Nucleus accumbens (tissue), 56 donors: ENCODE measurements around the gene SUPT7L.
"Not testable (repeated sequence)": the region's sequence is repeated elsewhere in the genome, so short reads cannot be mapped to it uniquely, and the experiment has no call there.

Experiments
- DNase-seq, 56 donors: peaks; one replicate each; lab custom pipeline; 2025; lab: John Stamatoyannopoulos, UW

SUPT7L gene

GRCh38 chr2:27687232-27687631 is 23.8 kb upstream of the SUPT7L start:
- no peak for DNase-seq

GRCh38 chr2:27685577-27685976 is 22.2 kb upstream of the SUPT7L start:
- DNase-seq = no peak

DNA sequence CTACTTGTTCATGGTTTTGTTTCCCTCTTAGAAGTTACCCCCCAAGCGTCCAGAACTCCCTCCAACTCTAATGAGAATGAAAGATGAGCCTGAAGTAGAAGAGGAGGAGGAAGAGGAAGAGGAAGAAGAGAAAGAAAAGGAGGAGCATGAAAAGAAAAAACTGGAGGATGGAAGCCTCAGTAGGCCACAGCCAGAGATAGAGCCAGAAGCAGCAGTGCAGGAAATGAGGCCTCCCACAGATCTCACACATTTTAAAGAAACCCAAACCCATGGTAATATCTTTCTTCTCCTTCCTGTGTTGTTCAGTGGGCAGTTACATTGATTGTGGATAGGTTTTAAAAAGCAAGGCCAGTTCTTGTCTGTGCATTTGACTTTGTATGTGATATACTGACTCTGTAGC is 21.6 kb upstream of the SUPT7L start:
- not testable (repeated sequence) for DNase-seq

DNA sequence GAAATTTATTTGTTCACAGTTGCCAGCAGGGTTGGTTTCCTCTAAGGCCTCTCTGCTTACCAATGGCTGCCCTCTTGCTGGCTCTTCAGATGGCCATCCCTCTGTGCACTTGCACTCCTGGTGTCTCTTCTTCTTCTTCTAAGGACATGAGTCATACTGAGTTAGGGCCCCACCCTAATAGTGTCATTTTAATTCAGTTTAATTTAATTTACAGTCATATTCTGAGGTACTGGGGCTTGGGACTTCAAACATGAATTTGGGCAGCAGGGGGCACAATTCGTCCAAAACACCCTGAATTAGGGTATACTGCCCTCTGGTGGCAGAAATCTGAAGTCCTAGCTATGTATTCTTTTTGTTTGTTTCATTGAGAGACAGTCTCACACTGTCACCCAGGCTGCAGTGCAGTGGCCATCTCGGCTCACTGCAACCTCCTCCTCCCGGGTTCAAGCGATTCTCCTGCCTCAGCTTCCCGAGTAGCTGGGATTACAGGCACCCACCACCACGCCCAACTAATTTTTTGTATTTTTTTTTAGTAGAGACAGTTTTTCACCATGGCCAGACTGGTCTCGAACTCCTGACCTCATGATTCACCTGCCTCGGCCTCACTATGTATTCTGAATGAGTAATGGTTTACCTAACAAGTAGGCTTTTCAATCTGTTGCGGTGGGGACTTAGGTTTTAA is 20.1 kb upstream of the SUPT7L start:
- peak in 38 of 56 donors; percentile 1 to 81 (median 30) for DNase-seq

DNA sequence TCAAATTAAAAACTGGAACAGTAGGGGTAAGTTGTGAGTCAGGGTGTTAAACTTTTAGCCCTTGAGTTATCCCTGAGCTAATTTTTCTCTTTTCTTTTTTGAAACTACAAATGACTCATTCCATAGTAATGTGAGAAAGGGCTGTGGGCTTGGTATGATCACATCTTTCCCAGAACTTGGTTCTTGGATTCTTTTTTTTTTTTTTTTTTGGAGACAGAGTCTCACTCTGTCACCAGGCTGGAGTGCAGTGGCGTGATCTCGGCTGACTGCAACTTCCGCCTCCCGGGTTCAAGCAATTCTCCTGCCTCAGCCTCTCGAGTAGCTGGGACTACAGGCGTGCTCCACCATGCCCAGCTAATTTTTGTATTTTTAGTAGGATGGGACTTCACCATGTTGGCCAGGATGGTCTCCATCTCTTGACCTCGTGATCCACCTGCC is 18.9 kb upstream of the SUPT7L start:
- not testable (repeated sequence) for DNase-seq

DNA sequence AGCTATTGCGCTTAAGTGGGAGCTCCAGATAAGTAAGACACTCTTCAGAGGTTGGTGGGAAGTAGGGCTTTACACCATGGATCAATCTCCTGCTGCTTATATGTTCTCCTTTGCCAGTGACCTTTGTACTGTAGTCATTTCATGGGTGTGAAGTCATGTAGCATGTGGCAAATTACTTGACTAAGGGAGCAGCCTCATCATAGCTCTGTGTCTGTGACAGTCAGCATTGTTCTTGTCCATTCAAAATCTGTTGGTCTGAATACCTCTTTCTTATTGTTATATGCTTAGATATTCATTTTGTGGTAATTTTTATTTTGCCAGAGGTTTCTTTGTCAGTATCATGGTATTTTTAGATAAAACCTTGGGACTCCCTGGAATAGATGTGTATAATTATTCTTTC is 18.4 kb upstream of the SUPT7L start:
- DNase-seq = no peak

DNA sequence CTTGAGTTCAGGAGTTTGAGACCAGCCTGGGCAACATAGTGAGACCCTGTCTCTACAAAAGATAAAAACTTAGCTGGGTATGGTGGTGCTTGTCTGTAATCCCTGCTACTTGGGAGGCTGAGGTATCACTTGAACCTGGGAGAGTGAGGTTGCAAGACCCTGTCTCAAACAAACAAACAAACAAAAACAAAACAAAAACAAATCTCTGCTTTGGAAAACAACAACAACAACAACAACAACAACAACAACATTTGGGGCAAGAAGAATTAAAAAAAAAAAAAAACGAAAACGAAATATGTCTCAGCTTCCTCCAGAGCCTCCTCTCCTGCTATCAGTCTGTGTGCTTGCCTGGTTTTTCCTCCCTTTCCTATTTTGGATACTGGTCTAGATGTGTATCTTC is 17.2 kb upstream of the SUPT7L start:
- no peak for DNase-seq

DNA sequence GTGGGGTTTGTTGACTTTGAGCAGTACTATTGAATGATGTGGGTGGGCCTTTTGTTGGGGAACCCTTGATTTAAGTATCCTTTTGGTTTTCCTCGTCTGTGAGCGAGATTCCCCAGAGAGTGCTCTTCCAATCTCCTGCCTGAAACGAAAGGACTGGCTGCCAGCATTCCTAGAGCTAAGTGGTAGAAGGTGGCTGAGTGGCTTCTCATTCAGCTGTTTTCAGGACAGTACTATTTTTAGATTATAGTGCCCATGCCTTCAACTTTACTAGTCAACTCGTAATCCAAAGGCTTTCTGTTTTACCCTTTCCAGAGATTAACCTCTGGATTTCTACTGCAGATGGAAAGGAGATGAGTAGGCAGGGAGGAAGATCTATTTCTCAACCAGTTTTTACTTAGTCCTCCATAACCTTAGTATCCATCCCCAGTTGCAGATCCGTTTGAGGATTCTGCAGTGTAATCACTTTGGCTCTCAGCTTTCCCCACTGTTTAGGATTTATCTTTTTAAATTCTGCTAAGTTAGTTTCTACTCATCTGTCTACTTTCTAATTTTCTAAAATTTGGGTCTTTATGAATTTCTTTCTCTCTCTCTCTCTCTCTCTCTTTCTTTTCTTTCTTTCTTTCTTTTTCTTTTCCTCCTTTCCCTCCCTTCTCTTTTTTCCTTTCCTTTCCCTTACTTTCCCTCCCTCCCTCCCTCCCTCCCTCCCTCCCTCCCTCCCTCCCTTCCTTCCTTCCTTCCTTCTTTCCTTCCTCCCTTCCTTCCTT is 9.5 kb upstream of the SUPT7L start:
- DNase-seq = no peak

- DNase-seq = no peak
Observed at GRCh38 chr2:27671235-27671634, 7.8 kb upstream of the SUPT7L start.

DNA sequence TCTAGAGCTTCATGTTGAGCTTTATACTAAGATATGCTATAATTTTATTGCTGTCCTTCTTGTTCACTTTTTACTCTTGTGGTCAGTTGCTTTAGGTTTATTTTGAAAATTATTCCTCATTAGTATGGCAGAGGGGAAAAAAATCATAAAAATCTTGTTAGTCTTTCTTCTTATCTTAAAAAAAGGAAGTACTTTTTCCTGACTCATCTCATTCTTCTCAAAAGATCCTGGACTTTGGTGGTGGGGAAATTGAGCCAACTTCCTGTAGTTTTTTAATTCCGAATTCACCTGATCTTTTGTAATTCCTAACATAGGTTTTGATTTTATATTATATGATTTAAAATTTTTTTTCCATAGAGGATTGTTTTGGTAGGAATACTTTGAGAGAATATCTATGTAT is 4.0 kb upstream of the SUPT7L start:
- DNase-seq = no peak

DNA sequence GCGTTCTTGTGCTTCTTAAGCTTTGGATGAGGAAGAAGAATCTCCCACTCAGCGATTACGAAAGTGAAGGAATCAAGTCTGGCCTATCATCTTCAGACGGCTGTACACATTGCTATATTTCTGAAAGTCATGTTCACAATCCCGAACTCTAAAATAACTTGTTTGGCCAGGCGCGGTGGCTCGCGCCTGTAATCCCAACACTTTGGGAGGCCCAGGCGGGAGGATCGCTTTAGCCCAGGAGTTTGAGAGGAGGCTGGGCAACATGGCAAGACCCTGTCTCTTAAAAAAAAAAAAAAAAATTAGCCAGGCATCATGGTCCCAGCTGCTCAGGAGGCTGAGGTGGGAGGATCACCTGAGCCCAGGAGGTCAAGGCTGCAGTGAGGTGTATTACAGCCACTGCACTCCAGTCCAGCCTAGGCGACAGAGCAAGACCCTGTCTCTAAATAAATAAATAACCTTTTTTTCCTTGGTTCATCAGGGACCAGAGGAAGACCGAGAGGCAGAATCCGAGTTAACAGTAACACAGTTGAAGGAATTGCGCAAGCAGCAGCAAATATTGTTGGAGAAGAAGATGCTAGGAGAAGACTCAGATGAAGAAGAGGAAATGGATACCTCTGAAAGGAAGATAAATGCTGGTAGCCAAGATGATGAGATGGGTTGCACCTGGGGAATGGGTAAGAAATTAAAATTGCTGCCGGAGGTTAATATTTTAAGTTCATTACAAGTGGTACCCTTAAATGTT is 1.4 kb upstream of the SUPT7L start:
- DNase-seq = no peak

GRCh38 chr2:27664154-27664574 is 750 bp upstream of the SUPT7L start:
- peak in 2 of 56 donors; percentile 33 to 42 for DNase-seq

- DNase-seq = no peak
Observed at GRCh38 chr2:27661371-27661770, 2.0 kb downstream of the SUPT7L start.

GRCh38 chr2:27655155-27655951 is 8.1 kb downstream of the SUPT7L start:
- DNase-seq = no peak

GRCh38 chr2:27653397-27653796 is 10.0 kb downstream of the SUPT7L start:
- DNase-seq = no peak

GRCh38 chr2:27652790-27653189 is 10.6 kb downstream of the SUPT7L start:
- no peak for DNase-seq

DNA sequence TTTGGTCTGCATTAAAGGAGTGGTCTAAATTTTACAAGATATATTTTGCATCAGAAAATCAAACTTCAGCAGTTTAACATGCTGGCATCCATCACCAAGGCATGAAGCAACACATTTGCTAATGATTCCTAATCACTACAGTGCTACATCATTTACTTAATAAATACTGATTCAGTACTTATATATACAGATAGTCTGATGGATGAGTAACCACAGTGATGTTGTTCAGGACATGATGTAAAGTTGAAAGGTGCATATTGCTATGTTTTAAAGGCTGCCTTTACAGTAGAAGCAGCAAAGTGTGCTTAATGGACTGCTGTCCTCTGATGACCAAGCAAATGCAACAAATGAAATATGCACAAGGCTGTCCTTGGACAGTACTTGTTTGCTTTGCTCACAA is 11.1 kb downstream of the SUPT7L start:
- no peak for DNase-seq

- no peak for DNase-seq
Observed at GRCh38 chr2:27651056-27651455, 12.4 kb downstream of the SUPT7L start.

DNA sequence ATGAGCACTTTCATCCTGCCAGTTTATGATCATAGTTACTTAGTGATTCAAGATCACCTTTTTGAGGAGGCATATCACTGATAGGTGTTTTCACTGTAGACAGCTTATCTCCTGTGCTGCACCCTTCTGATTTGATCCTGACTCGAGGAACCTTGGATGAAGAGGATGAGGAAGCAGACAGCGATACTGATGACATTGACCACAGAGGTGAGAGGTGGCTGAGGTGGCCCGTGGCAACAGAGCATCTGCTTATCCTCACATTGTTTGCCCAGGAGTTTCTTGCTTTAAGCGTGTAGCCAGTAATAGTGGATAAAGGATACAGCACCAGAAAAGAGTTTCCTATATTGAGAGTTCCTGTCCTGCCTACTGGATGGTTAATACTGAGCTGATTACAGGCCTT is 15.7 kb downstream of the SUPT7L start:
- no peak for DNase-seq

DNA sequence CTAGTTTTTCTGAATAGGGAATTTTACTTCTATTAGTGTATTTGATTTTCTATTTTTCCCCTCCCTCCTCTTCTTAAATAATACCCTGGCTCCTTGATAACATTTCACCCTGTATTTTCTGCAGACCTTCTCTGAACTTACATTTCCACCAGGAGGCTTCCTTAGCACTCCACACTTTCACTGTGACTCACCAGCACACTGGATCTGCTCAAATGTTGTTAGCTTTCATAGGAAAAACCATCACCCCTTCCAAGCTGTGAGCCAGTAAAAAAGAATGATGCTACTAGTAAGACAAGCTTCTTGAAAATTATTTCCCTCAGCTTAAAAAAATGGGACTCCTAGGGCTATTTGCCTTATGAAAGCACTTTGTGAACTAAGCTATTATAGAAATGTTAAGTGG is 16.1 kb downstream of the SUPT7L start:
- no peak for DNase-seq

- DNase-seq = no peak
Observed at GRCh38 chr2:27645197-27645596, 18.2 kb downstream of the SUPT7L start.
